Tibial nerve (tissue), 4 donors: Measurements from ENCODE around the gene CPB1. TPM values are rescaled to one million over a fixed set of nuclear protein-coding genes. Genes with fewer than 3 reads are reported as not detected.

Source experiments
- DNase-seq, 2 donors: peaks; one replicate each; pipeline ENCODE4 v3.0.0-alpha.2; 2019; ENCODE audit warnings: low spot score in 2 of 2
- H3K27ac ChIP-seq, 4 donors: fragments of 200-600 bp; sonication (generic) in 3 of 4; one replicate each; pipeline ENCODE4 v1.5.1; 2017 to 2019; ENCODE audit warnings: mild to moderate bottlenecking in 1 of 4
- H3K27me3 ChIP-seq, 2 donors: fragments of 200-600 bp; sonication (generic) in 1 of 2; one replicate each; pipeline versions ENCODE4 v1.5.1 to v1.6.0; 2017 to 2019
- H3K36me3 ChIP-seq, 3 donors: fragments of 200-600 bp; sonication (generic); one replicate each; pipeline ENCODE4 v1.5.1; 2018 to 2019
- H3K4me1 ChIP-seq, 4 donors: fragments of 200-600 bp; sonication (generic) in 3 of 4; one replicate each; pipeline ENCODE4 v1.5.1; 2017 to 2019
- H3K4me3 ChIP-seq, 4 donors: fragments of 200-600 bp; sonication (generic) in 3 of 4; one replicate each; pipeline ENCODE4 v1.5.1; 2017 to 2019; ENCODE audit warnings: mild to moderate bottlenecking in 1 of 4, moderate library complexity in 1 of 4
- H3K9me3 ChIP-seq, 4 donors: fragments of 200-600 bp; sonication (generic) in 3 of 4; one replicate each; pipeline ENCODE4 v1.5.1; 2017 to 2019
- EP300 ChIP-seq, 2 donors: sonication (generic); formaldehyde crosslinking; IDR thresholded peaks; one replicate each; pipeline ENCODE4 v1.6.1; 2017; ENCODE audit warnings: antibody characterized with exemption in 2 of 2, mild to moderate bottlenecking in 1 of 2
- POLR2A ChIP-seq, 2 donors: fragments of 450-650 bp; IDR thresholded peaks; one replicate each; pipeline ENCODE4 v1.6.1; 2017; ENCODE audit warnings: antibody characterized with exemption in 2 of 2, mild to moderate bottlenecking in 2 of 2, moderate library complexity in 2 of 2
- WGBS, 2 donors: methylation state at CpG; one replicate each; pipeline ENCODE4 v1.1.5; 2018; 5-methylcytosine and 5-hydroxymethylcytosine counted together
- total RNA-seq, 4 donors: library from RNA; depleted of rRNA; stranded (reverse); fragments of >200 nt; gene quantifications; one replicate each; pipeline ENCODE4 v1.1.0, GENCODE V29; 2016
- TF ChIP-seq, protein P1 (sequence below), 5 experiments: fragments of 200-600 bp in 3 of 5; fragments of 450-650 bp in 2 of 5; sonication (generic) in 3 of 5; IDR thresholded peaks; one replicate each; pipeline ENCODE4 v1.5.1; 2016 to 2019; ENCODE audit warnings: antibody characterized with exemption in 5 of 5, mild to moderate bottlenecking in 3 of 5, moderate library complexity in 2 of 5

Gene CPB1
- total RNA-seq, 4 donors from 2014 or later: 1.9 to 15.6 (median 6.0) TPM

GRCh38 chr3:148829926-148830325 is 2.3 kb downstream of the CPB1 start:
- no peak for DNase-seq
- Histone ChIP-seq H3K27ac (no peak overlapping the region), H3K9me3 (no peaks in the 10 kb centered on the region), H3K27me3 (no peaks in the 10 kb centered on the region), H3K4me3 (no peak overlapping the region), H3K36me3 (no peaks in the 10 kb centered on the region), H3K4me1 (no peaks in the 10 kb centered on the region)
- TF ChIP-seq EP300 (IDR thresholded peaks at IDR 0.05): no peak
- TF ChIP-seq, protein P1, sequence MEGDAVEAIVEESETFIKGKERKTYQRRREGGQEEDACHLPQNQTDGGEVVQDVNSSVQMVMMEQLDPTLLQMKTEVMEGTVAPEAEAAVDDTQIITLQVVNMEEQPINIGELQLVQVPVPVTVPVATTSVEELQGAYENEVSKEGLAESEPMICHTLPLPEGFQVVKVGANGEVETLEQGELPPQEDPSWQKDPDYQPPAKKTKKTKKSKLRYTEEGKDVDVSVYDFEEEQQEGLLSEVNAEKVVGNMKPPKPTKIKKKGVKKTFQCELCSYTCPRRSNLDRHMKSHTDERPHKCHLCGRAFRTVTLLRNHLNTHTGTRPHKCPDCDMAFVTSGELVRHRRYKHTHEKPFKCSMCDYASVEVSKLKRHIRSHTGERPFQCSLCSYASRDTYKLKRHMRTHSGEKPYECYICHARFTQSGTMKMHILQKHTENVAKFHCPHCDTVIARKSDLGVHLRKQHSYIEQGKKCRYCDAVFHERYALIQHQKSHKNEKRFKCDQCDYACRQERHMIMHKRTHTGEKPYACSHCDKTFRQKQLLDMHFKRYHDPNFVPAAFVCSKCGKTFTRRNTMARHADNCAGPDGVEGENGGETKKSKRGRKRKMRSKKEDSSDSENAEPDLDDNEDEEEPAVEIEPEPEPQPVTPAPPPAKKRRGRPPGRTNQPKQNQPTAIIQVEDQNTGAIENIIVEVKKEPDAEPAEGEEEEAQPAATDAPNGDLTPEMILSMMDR (IDR thresholded peaks at IDR 0.05): no peak
- TF ChIP-seq POLR2A (IDR thresholded peaks at IDR 0.05): no peak
- 93 to 94% methylated on average over 3 of the region's 3 CpGs for WGBS, 2 donors

GRCh38 chr3:148833223-148833622 is 5.6 kb downstream of the CPB1 start:
- DNase-seq: no peak
- Histone ChIP-seq H3K4me3 (no peak overlapping the region), H3K27me3 (no peaks in the 10 kb centered on the region), H3K27ac (no peak overlapping the region), H3K36me3 (no peaks in the 10 kb centered on the region), H3K9me3 (no peaks in the 10 kb centered on the region), H3K4me1 (no peaks in the 10 kb centered on the region)
- WGBS, 2 donors: 84 to 91% methylated on average over 3 of the region's 3 CpGs
- TF ChIP-seq, protein P1 (IDR thresholded peaks at IDR 0.05): no peak
- no peak for TF ChIP-seq EP300 (IDR thresholded peaks at IDR 0.05)
- no peak for TF ChIP-seq POLR2A (IDR thresholded peaks at IDR 0.05)

DNA sequence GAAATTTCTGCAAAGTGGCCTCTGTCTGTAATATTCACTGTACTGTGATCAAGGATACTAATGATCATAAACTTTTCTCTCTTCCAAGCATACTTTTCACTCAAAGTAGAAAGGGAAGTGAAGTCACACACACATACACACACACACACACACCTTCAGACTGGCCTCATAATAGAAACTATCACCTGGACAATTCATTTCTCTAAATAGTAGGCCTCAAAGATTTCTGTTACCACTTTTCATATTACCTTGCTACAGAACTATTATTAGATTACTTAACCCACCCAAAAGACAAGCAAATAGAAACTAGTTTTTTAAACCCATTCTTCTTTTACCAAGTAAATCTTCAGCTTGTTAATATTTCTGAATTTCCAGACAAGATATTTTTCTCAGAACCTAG is 12.2 kb downstream of the CPB1 start:
- TF ChIP-seq EP300 (IDR thresholded peaks at IDR 0.05) (no peak), POLR2A (IDR thresholded peaks at IDR 0.05) (no peak)
- TF ChIP-seq, protein P1 (IDR thresholded peaks at IDR 0.05): no peak
- no peaks in the 10 kb centered on the region for H3K36me3 ChIP-seq
- DNase-seq: no peak
- no peaks in the 10 kb centered on the region for H3K9me3 ChIP-seq
- H3K27me3 ChIP-seq: no peaks in the 10 kb centered on the region
- H3K4me3 ChIP-seq: no peak overlapping the region
- H3K4me1 ChIP-seq: no peaks in the 10 kb centered on the region
- H3K27ac ChIP-seq: no peak overlapping the region

DNA sequence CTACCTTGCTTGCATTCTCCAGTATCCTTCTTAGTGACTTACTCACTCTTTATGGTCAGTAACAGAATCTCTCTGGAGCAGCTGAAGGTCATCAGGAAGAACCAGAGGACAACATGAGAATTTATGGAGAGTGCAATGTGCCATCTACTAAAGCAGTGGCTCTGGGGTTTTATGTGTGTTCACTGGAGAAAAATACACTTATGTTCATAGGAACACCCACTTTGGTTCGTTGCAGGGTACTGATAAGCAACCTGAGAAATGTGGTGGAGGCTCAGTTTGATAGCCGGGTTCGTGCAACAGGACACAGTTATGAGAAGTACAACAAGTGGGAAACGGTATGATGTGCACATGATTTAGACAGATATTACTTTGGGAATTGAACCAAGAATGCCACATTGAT is 12.8 kb downstream of the CPB1 start:
- Histone ChIP-seq H3K4me3 (no peak overlapping the region), H3K27ac (no peak overlapping the region), H3K4me1 (no peaks in the 10 kb centered on the region), H3K36me3 (no peaks in the 10 kb centered on the region), H3K27me3 (no peaks in the 10 kb centered on the region), H3K9me3 (no peaks in the 10 kb centered on the region)
- TF ChIP-seq EP300 (IDR thresholded peaks at IDR 0.05): no peak
- TF ChIP-seq, protein P1 (IDR thresholded peaks at IDR 0.05): no peak
- TF ChIP-seq POLR2A (IDR thresholded peaks at IDR 0.05): no peak
- no peak for DNase-seq
- 84 to 87% methylated on average over 4 of the region's 4 CpGs for WGBS, 2 donors

- TF ChIP-seq, protein P1 (IDR thresholded peaks at IDR 0.05): no peak
- TF ChIP-seq EP300 (IDR thresholded peaks at IDR 0.05) (no peak), POLR2A (IDR thresholded peaks at IDR 0.05) (no peak)
- Histone ChIP-seq H3K4me1 (no peaks in the 10 kb centered on the region), H3K36me3 (no peaks in the 10 kb centered on the region), H3K27me3 (no peaks in the 10 kb centered on the region), H3K27ac (no peak overlapping the region), H3K9me3 (no peaks in the 10 kb centered on the region), H3K4me3 (no peak overlapping the region)
- no peak for DNase-seq
- 65 to 78% methylated on average over 2 of the region's 2 CpGs for WGBS, 2 donors
These were observed 18.3 kb downstream of the CPB1 start for GRCh38 chr3:148845756-148846395.
